NCI-H2227 treated with DMSO at 0.1 percent for 48 hours (cell line): ENCODE results near the gene RNF13.
"Not testable (repeated sequence)": the region's sequence is repeated elsewhere in the genome, so short reads cannot be mapped to it uniquely, and the experiment has no call there.

Source experiments
- DNase-seq: peaks from one replicate; lab custom pipeline; 2025; lab: John Stamatoyannopoulos, UW

The RNF13 gene

GRCh38 chr3:149839896-149840295, 26.9 kb downstream of the RNF13 start:
- DNase-seq = no peak

GRCh38 chr3:149843502-149843901, 30.5 kb downstream of the RNF13 start:
- DNase-seq = no peak

- no peak for DNase-seq
These were observed 31.1 kb downstream of the RNF13 start for GRCh38 chr3:149844091-149844490.

- no peak for DNase-seq
These were observed 32.7 kb downstream of the RNF13 start for GRCh38 chr3:149845570-149846244.

- DNase-seq = no peak
These were observed 35.2 kb downstream of the RNF13 start for GRCh38 chr3:149848238-149848637.

DNA sequence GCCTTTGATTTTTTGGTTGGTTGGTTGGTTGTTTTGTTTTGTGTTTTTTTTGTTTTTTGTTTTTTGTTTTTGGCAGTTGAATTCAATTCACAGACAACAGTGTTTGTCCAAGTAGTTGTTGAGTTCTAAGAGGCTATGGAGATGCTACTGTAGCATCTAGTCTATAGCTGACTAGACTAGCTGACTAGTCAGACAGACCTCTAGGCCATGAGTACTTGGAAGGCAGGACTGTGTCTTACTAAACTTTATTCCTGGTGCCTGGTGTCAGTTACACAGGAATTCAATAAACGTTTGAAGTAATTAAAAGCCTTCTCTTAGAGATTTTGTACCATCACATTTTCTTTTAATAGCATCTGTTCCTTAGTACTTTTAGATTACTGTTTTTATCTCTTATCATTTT, 35.7 kb downstream of the RNF13 start:
- DNase-seq = no peak

- DNase-seq = no peak
These were observed 38.0 kb downstream of the RNF13 start for GRCh38 chr3:149850787-149851584.

DNA sequence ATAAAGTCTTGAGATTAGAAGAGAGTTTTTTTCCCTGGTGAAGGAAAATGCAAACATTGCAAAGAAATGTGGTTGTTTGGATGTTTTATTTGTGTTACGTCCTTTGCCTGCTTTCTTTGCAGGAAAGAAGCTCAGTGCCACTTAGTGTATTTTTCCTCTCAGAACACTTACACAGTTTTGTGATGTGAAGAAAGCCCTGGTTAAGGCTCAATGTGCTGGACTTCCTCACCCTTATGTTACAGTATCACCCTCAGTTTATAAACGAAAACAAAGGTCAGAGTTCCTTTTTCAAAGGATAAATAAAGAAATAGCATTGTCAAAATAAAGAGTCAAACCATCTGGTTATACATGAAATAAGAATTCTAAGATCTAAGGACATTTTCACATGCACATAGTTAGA, 45.9 kb downstream of the RNF13 start:
- DNase-seq = no peak

GRCh38 chr3:149860881-149861280, 47.9 kb downstream of the RNF13 start:
- no peak for DNase-seq

DNA sequence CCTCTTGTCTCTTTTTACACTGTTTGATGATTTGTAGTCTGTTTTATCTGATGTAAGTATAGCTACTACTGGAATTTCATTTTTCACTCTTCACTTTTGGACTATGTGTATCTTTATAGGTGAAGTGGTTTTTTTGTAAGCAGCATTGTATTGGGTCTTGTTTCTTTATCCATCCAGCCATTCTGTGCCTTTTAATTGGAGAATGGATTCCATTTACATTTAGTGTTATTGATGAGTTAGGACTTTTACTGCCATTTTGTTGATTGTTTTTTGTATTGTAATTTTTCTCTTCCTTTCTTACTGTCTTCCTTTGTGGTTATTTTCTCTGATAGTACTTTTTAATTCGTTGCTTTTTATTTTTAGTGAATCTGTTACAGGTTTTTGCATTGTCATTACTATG, 54.5 kb downstream of the RNF13 start:
- DNase-seq = no peak

DNA sequence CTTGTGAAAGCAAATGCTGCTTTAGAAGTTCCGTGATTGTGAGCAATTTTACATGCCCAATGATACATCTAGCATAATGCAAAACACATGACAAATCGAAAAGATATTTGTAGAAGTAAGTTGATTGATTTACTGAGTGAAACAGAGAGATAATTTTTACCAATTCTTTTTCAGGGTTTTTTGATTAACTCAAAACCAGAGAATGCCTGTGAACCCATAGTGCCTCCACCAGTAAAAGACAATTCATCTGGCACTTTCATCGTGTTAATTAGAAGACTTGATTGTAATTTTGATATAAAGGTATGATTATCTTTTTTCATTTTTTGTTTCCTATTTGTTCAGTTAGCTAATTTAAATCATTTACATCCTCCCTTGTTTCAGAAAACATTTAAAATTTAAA, 58.8 kb downstream of the RNF13 start:
- DNase-seq = no peak

GRCh38 chr3:149872589-149872988, 59.6 kb downstream of the RNF13 start:
- no peak for DNase-seq

DNA sequence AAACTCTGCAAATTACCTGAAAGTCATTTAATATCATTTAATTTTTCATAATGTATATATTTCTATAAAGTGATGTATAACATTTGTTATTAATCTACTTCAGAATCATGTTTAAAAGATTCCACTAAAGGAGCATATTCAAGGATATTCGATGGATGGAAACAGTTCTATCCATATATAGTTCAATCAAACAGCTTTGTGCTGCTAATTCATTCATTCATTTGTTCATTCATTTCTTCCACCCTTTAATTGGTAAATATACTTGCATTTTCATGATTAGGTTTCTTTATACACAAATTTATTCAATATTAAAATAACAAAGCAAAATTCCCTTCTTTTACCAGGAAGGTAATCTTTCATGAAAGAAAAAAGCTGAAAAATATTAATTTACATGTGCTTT, 64.7 kb downstream of the RNF13 start:
- no peak for DNase-seq

DNA sequence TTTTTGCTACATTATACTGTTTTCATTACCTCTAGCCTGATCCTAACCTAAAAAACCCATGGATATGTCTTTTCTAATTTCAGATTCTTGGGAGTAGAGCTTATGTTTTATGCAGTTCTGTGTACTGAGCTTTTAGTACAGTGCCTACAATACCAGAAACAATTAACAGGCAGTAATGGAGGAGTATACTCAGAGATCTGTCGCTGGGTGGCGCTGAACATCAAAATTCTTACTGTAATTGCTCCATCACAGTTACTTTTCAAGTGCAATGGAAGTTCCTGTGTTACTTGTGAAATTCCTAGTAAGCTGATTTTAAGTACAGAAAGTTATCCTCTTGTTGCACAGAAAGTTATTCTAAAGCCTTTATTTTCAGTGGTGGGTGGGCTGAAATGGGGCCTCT, 66.9 kb downstream of the RNF13 start:
- peak; percentile 33 for DNase-seq

DNA sequence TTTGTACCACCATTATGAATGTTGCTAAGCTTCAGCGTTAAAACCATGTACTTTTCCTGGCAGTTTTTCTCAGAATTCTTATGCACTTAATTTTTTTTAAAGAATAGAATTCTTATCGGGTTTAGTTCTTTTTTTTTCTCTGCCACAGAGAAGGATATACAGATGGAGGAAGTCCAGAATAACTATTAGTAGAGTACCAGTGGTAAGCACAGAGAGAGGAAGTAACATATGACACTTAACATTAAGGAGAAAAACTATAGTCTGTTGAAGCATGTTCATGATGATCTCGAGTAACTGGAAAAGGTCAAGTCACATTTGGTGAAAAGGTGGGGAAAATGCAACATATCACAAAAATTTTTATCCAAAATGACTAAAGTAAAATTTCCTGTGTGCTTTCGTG, 68.9 kb downstream of the RNF13 start:
- DNase-seq = no peak

DNA sequence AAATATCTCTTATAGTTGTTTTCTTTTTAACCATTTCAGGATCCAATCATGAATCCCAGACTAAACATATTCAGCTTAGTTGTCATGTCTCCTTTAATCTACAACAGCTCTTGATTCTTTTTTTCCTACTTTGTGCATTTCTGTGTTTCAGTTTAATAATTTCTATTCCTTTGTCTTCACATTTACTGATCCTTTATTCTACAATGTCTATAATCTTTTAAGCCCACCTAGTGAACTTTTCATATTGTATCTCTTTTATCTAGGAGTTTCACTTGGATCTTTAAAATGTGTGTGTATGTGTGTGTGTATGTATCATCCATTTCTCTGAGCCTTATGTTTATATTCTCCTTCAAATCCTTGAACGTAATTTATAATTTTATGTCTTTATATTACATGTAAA, 70.1 kb downstream of the RNF13 start:
- no peak for DNase-seq

DNA sequence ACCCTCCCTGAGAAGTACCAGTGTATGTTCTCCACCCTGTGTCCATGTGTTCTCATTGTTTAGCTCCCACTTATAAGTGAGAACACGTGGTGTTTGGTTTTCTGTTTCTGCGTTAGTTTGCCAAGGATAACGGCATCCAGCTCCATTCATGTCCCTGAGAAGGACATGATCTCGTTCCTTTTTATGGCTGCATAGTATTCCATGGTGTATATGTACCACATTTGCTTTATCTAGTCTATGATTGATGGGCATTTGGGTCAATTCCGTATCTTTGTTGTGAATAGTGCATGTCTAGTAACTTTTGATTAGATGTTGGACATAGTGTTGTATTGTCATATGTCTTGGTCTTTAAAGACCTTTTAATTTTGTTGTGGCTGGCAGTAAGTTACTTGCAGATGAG, 70.8 kb downstream of the RNF13 start:
- not testable (repeated sequence) for DNase-seq

DNA sequence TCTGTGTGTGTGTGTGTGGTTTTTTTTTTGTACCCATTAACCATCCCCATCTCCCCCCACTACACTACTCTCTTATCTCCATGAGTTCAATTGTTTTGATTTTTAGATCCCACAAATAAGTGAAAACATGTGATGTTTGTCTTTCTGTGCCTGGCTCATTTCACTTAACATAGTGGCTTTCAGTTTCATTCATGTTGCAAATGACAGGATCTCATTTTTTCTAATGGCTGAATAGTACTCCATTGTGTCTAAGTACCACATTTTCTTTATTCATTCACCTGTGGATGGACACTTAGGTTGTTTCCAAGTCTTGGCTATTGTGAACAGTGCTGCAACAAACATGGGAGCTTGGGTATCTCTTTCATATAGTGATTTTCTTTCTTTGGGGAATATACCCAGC, 71.8 kb downstream of the RNF13 start:
- not testable (repeated sequence) for DNase-seq

DNA sequence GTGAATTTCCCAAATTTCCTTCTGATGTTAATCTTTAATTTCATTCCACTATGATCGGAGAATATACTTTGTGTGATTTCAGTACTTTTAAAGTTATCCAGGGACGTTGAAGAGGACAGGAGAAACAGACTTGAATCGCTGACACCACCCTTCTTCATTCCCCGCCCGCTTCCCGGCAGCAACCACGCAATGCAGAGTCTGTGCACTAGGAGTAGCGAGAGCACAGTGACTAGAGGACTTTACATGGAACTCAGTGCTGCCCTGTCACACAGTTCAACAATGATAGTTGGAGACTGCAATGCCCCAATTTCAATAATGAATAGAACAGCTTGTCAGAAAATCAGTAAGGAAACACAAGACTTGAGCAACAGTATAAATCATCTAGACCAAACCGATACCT, 73.9 kb downstream of the RNF13 start:
- no peak for DNase-seq

DNA sequence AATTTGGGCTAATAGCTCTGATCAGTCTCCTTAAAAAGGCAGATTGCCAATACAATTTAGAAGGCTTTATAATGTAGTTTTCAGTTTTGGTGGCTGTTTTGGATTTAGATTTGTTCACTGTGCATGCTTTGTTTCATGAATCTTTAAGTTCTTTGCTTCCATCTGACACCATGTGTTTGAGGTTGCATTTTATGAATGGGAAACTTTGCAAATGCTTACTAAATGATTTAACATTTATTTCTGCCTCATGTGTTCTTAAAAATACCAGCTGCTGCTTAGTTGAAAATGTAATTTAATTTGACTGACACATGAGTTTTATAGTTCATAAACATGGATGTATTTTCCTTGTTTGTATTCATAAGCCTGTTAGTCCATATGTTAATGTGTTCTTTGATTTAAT, 78.6 kb downstream of the RNF13 start:
- DNase-seq = no peak

DNA sequence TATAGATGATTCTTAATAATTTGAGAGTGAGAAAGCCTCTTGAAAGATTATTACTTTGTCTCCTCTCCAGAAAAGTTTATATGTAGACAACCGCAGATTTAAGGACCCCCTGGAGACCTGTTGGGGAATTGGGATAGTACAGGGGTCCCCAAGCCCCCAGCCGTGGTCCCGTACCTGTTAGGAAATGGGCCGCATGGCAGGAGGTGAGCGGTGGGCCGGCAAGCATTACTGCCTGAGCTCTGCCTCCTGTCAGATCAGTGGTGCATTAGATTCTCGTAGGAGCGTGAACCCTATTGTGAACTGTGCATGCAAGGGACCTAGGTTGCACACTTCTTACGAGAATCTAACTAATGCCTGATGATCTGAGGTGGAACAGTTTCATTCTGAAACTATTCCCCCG, 79.4 kb downstream of the RNF13 start:
- no peak for DNase-seq

DNA sequence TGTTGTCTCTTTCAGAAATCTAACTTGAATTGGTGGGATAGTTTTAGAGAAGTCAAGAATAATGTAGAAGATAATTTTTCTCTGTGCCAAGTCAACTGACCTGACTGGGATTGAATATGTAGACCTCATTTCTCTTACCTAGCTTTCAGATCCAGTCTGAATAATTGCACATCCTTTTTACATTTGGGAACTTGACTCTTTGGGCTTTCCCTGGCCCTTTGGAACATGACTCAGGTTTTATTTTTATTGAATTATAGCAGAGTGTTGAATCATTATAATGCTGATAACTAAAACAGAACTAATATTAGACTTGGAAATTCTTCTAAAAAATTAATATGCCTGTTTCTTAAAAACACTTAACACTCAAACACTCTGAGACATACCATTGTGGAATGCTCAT, 81.2 kb downstream of the RNF13 start:
- no peak for DNase-seq

DNA sequence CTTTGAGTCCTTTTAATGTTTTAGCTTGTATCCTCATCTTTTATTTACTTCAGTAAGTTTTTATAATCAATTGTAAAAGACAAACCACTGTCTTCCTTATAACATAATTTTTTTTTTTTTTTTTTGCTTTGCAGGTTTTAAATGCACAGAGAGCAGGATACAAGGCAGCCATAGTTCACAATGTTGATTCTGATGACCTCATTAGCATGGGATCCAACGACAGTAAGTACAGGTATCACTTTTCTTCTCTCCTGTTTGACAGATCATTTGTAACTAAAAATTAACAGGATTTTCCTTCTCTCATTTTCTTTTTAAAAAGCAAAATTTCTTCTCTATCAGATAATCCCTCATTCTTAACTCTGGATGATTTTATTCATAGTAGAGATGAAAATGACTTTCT, 82.3 kb downstream of the RNF13 start:
- DNase-seq = no peak

DNA sequence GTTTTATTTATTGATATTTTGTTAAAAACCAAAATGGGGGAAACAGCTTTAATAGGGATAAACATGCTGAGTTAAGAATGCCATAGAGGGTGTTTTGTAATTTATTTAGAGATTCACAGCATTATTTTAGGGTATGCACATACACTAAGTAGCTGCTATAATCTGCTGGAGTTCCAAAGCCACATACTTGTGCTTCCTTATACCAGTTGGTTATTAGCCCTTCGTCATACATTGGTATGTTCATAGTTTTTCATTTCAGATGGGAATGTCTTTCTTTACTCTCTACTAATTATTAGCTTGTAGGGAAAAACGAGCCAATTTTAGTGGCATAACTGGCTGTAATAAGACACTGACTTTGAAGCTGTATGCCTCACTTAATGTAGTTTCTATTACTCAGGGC, 82.8 kb downstream of the RNF13 start:
- DNase-seq = no peak
